ENCODE measurements around the gene GPN2. TPM values are rescaled to one million over a fixed set of nuclear protein-coding genes. Genes with fewer than 3 reads are reported as not detected.

GPN2 gene
- total and polyA plus RNA-seq, 9 of the 15 experiments (the other 6 are each of a cell fraction or from before 2014, with no cell fraction given): 9.9 to 58.8 (median 20.4) TPM

GRCh38 chr1:26900001-26900814 lies 10.1 kb upstream of the GPN2 start, which contains the start of gene GPATCH3 (continued):
- no peak for TF ChIP-seq TRIM25 (IDR thresholded peaks at IDR 0.05; ENCODE audit: borderline replicate concordance)
- 0 out of 2 replicates have a peak, but pooled peaks have one; percentile 41 for TF ChIP-seq NBN (IDR thresholded peaks at IDR 0.05; ENCODE audit: low read depth)
- no peak for TF ChIP-seq U2AF2 (optimal IDR thresholded peaks at IDR 0.05; ENCODE audit: low read depth, low read length)
- TF ChIP-seq ZNF445 (CRISPR knock-in tag; IDR thresholded peaks at IDR 0.05; ENCODE audit: low read depth): no peak
- peak; percentile 90 for TF ChIP-seq RBM25 (IDR thresholded peaks at IDR 0.05; ENCODE audit: low read depth, low read length, severe bottlenecking)
- TF ChIP-seq CREM (IDR thresholded peaks at IDR 0.05; ENCODE audit: low read depth): peak; percentile 69
- TF ChIP-seq TAL1 (IDR thresholded peaks at IDR 0.05): no peak
- no peak for TF ChIP-seq THRAP3 (IDR thresholded peaks at IDR 0.05; ENCODE audit: borderline replicate concordance)
- no peak for TF ChIP-seq PHB2 (IDR thresholded peaks at IDR 0.05; ENCODE audit: low read depth)
- TF ChIP-seq ID3 (CRISPR knock-in tag; IDR thresholded peaks at IDR 0.05): no peak
- TF ChIP-seq ID3 (tag; IDR thresholded peaks at IDR 0.05): peak; percentile 70; the same call in 1 of the 2 replicates
- TF ChIP-seq RBM17 (IDR thresholded peaks at IDR 0.05; ENCODE audit: borderline replicate concordance, low read depth, low read length): no peak
- TF ChIP-seq E4F1 (CRISPR knock-in tag; IDR thresholded peaks at IDR 0.05; ENCODE audit: borderline replicate concordance): no peak
- TF ChIP-seq SNRNP70 (optimal IDR thresholded peaks at IDR 0.05; ENCODE audit: low read depth, low read length): no peak
- TF ChIP-seq CREB3L1 (IDR thresholded peaks at IDR 0.05; ENCODE audit: borderline replicate concordance, low read depth): peak; percentile 94
- no peak for TF ChIP-seq ZNF217 (CRISPR knock-in tag; IDR thresholded peaks at IDR 0.05)
- TF ChIP-seq FOXJ3 (CRISPR knock-in tag; IDR thresholded peaks at IDR 0.05): no peak
- no peak; the same call in 1 of the 2 replicates for TF ChIP-seq CTBP1 (IDR thresholded peaks at IDR 0.05; ENCODE audit: borderline replicate concordance)
- peak; percentile 96 for TF ChIP-seq POLR2A (conservative IDR thresholded peaks at IDR 0.05)
- TF ChIP-seq ILK (tag; IDR thresholded peaks at IDR 0.05; ENCODE audit: borderline replicate concordance, low read depth): no peak
- no peak for TF ChIP-seq MED1 (CRISPR knock-in tag; IDR thresholded peaks at IDR 0.05; ENCODE audit: borderline replicate concordance)
- TF ChIP-seq LARP7 (IDR thresholded peaks at IDR 0.05): peak; percentile 36; the same call in 1 of the 2 replicates
- no peak for TF ChIP-seq POLR3G (IDR thresholded peaks at IDR 0.05; ENCODE audit: extremely low read depth, insufficient read length, insufficient replicate concordance)
- TF ChIP-seq SIRT6 (IDR thresholded peaks at IDR 0.05; ENCODE audit: low read depth, low read length): no peak

Data from K562 (cell line).